DMS 273 treated with DMSO at 0.1 percent for 48 hours (cell line): Measurements from ENCODE around the gene PPP4R2.
"Not testable (repeated sequence)": the region's sequence is repeated elsewhere in the genome, so short reads cannot be mapped to it uniquely, and the experiment has no call there.

Experiments
- DNase-seq: peaks from one replicate; lab custom pipeline; 2025; lab: John Stamatoyannopoulos, UW

Gene PPP4R2

DNA sequence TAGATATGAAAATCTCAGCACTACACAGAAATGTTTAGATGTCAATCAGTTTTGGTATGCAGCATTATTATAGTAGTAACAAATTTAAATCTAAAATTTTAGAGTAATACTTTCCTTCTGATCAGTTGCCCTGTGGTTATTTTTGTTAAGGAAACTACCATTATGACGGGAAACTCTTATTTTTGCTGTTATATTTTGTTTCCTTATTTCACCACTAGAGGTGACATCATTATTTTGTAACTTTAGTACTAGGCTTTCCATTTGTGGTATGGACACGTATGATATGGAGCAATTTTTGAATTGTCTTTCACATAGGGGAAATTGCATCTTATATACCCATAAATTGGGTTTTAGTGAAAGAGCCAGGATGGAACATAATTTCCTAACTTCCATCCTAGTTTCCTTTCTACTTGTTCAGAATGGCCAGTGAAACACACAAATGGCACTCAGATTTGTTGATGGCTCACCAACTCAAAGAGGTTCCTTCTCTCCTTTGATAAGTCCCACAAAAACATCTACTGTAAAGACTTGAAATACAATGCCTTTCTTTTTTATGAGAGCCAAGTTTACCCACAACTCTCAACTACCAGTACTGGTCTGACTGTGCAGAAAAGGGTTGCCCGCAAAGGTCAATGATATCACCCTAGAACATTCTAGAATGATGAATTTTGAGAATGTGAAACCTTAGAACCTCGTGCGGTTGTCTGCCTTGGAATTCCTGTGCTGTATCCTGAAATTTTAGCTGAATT is 19.4 kb upstream of the PPP4R2 start:
- DNase-seq, result no peak

DNA sequence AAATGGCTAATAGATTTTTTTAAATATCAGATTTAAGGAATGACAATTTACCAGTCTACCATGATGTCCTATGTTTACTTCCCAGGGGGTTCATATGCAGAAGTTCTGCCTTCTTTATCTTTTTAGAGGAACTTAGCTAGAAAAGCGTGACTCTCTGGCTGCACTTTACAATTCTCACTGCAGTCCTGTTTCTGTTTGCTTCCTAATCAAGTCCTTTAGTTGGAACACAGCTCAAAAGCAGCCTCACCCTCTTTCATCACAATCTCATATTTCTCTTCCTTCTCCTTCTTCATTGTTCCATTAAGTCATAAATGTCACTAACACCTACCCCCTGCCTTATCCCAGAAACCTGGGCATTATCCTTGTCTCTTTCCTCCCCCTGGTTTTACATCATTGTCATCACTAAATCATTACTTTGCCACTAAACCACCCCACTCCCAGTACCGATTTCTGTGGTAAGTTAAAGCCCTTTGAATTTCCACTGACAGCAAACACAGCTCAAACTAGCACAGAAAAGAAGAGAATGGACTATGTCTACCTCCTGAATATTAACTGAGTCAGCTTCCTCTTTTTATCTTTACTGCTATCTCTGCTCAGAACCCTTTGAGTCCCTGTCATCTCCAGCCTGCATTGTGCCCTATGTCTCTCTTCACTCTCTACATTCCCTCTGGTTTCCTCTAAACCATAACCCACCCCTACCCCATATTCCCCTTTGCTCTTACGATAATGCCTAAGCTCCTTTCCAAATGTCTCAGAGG is 13.8 kb upstream of the PPP4R2 start:
- DNase-seq, result no peak

DNA sequence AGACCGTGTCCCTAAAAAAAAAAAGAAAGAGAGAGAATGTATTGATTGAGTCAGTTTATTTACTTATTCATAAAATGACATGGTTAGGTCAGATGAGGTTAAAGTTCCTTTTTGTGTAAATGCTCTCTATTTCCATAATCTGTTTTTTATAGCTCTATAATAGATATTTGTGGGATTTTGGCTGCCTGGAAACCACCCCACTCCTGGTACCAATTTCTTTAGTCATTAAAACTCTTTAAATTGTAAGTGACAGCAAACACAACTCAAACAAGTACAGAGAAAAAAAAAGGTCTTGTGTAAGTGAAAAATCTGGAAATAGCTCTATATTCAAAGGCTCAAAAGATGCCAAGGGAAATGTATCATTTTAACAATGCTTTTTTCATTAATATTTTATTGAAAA is 11.0 kb upstream of the PPP4R2 start:
- no peak for DNase-seq

DNA sequence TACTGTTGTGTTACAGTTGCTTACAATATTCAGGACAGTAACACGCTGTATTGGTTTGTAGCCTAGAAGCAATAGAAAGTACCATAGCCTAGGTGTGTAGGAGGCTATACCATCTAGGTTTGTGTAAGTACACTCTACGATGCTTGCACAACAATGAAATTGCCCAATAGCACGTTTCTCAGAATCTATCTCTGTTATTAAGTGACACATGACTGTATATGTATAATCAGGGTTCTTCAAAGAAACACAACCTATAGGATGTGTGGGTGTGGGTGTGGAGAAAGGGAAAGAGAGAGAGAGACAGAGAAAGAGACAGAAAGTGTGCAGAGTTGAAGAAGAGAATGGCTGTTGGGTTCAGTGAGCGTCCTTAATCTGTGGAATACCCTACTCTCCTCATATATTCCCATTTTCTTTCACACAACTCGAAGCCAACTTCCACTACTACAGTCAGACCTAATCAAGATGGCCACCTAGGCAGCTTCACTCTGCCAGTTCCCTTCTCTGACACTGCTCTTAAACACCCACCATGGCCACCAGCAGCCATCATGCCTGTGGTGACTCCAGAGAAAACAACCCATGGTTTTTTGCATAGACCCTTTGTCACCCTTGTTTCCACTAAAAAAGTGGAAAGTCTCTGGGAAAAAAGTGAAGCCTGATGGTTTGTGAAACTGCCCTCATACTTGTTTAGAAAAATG is 5.8 kb upstream of the PPP4R2 start:
- no peak for DNase-seq

DNA sequence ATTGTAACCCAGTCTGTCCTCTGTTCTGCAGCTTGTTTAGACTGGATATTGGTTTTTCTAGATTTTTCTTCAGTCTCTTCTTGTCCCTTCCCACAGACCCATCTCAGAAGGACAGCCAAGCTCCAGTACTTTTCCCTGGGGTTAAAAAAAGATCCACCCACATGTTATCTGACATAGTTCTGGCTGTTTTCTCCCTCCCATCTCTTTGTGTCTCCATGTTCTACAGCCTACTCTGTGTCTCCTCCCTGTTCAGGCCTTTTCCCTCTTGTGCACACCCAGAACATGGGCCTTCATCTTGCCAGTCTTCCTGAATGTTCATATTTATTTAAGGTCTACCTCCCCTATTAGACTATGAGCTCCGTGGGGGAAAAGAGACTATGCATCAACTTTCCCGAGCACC is 5.1 kb upstream of the PPP4R2 start:
- DNase-seq, result no peak

DNA sequence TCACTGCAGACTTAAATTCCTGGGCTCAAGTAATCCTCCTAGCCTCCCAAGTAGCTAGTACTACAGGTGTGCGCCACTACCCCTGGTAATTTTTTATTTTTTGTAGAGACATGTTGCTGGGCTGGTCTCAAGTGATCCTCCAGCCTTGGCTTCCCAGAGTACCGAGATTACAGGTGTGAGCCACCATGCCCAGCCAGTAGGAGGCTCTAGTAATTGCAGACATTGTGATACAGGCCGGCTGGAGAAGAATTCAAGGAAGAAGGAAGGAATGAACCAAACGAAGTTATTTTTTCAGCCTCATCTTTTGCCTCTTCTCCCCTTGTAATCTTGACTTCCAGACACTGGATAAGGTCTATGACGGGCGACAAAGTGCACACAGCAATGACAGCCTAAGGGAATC is 3.2 kb upstream of the PPP4R2 start:
- DNase-seq, result no peak

DNA sequence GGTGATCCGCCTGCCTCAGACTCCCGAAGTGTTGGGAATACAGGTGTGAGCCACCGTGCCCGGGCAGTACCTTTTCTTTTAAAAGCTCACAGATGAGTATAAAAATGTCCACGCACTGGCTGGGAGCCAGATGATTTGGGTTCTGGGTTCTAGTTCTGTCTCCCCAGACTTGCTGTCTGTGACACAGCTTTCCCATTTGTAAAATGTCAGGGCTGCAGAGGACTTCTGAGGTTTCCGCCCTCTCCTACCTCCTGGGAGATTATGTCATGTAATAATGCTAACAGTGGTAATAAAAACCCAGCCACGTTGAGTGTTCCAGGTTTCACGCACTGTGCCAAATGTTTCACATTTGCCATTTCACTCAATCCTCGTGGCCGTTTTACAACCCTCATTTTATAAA is 1.3 kb upstream of the PPP4R2 start:
- DNase-seq, result no peak

DNA sequence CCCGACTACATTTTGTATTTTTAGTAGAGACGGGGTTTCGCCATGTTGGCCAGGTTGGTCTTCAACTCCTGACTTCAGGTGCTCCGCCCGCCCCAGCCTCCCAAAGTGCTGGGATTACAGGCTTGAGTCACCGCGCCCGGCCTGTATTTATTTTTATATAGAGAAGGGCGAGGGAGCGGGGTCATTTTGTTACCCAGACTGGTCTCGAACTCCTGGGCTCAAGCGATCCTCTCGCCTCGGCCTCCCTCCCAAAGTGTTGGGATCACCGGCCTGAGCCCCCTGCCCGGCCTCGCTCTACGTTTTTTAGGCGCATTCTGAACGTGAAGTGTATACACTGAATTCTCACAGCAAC is 514 bp upstream of the PPP4R2 start:
- DNase-seq, result no peak

DNA sequence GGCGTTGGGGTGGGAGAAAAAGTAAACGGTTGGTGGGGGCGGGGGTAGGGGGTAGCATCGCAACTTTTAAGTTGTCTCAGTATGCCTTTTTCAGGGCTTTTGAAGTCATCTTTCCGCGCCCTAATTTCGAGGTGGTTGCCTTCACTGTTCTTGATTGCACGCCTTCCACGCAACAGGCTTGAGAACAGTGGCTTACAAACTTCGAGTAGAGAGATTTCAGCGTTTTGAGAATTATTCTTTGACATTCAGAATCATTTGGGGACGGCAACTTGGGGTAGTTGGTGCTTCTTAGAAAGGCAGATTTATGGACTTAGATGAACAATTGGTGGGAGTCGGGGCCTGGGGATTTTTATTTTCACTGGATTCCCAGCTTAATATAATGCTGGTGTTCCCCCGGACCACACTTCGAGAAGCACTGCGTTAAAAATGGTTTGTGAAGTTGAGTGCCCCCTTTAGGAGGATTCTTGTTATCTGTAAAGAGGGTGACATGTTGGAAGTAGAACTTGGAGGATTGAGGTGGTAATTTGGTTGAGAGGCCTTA is 880 bp downstream of the PPP4R2 start:
- DNase-seq, result peak; percentile 3

DNA sequence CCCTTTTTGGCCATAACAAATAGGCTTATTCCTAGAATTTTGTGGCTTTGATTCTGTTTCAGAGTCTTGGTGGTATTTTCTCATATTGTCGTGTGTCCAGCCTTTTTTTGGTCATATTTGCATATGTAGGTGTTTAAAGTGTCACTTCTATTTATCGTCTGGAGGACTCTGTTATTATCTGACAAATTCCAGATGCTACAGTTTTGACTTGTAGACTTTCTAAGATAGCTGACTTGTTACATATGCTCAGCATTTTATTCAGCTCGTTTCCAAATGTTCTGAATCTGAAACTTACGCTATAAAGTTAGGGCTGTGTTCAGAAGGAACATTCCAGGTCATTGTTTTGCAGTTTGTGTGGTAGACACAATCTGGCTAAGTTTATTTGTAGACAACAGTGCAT is 1.9 kb downstream of the PPP4R2 start:
- DNase-seq, result no peak

DNA sequence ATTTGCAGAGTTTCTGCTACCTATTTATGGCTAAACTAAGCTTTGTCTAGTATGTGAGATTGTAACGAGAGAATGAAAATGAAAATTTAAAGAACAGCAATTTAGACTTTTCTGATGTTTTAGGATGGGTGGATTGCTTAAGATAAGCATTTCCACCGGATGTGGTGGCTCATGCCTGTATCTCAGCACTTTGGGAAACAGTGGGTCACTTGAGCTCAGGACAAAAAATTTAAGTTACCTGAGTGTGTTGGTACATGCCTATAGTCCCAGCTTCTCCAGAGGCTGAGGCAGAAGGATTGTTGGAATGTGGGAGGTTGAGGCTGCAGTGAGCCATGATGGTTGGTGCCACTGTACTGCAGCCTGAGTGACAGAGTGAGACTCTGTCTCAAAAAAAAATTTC is 3.3 kb downstream of the PPP4R2 start:
- no peak for DNase-seq

DNA sequence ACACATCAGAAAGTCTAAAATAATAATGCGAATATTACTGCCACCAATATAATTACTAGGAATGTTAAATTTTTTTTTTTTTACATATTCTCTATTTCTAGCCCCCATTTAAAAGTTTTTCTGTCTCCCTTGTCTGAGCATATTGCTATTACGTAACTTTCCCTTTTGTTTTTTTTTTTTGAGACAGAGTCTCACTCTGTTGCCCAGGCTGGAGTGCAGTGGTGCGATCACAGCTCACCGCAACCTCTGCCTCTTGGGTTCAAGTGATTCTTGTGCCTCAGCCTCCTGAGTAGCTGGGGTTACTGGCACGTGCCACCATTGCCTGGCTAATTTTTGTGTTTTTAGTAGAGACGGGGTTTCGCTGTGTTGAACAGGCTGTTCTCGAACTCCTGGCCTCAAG is 6.4 kb downstream of the PPP4R2 start:
- not testable (repeated sequence) for DNase-seq

DNA sequence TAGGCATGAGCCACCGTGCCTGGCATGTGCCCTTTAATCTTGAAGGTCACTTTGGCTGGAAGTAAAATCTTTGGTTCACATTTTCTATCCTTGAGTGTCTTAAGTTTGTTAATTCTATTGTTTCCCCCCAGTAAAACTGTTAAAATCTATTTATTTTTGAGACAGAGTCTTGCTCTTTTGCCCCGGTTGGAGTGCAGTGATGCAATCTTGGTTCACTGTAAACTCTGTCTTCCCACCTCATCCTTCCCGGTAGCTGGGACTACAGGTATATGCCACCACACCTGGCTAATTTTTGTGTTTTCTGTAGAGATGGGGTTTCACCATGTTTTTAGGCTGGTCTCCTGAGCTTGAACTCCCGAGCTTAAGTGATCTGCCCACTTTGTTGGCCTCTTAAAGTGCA is 7.7 kb downstream of the PPP4R2 start:
- no peak for DNase-seq

DNA sequence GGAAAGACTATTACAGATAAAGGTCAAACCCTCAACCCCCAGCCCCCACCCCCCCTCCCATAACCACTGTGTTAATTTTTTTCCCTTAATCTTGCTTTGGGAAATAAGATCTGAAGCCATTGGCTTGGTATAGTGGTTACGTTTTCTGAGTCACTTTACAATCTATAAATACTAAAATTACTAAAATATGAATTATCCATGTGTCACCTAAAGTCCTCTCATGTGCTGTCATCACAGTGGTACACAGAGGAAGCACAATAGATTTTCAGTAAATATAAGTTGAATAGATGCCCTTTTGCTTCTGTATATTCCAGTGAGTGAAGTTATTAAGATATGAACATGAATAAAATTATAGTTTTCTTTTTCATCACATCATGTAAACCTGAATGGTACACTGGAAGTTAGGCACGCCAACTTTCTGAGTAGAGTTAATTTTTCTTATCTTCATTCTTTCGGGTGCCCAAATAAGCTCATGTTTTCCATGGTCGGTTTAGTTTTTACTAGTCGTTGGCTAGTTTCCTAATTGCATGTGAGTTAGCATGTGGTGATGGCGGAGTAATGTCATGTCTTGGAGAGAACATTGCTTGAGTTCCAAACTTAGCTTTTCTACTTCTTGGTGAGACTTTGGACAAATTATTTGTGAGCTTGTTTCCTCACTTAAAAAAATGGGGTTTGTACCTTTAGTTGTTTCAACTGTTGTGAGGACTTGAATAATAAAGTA is 11.5 kb downstream of the PPP4R2 start:
- no peak for DNase-seq

DNA sequence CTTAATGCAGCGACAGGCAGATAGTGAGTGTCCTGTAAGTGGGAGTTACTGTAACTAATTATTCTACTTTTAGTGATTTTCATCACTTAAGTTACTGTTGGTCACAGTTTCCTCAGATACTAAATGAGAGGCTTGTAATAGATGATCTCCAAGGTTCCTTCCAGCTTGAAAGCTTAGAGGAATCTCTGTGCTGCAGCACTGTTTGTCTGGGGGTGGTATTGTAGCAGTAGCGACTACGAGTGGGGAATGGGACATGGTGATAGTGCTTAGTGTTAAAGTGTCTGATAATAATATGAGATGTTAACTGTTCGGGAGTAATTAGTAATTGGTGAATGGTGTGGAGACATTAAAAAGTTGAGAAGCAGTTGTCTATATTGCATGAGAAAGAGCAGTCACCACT is 12.4 kb downstream of the PPP4R2 start:
- DNase-seq, result no peak

DNA sequence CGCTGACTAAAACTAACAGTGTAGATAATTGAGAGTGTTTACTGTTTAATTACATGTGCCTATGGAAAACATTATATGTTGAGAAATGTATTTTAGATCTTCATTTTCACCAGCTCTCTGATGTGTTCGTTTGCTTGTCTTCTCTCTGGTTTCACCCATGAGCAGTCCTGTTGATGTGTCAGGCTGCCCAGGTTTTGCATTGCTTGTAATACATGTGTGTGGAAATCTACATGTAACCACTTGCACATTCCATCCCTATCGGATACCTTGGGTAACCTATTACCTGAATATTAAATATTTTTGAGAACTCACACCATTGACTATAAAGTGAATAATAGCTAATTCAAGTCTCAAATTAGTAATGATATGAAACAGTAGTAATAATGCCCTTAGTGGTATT is 13.1 kb downstream of the PPP4R2 start:
- no peak for DNase-seq

DNA sequence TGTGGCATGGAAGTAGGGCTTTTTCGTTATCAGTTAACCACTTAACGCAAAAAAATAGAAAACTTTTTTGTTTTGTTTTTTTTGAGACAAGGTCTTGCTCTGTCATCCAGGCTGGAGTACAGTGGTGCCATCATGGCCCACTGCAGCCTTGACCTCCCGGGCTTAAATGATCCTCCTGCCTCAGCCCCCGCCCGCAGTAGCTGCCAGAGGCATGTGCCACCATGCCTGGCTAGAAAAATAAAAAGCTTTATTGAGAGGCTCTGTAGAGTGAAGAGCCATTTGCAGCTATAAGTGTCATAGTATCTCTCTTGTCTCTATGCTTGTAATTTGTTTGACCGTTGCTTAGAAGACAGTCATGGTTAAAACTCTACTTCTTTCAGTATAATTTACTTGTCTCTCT is 13.5 kb downstream of the PPP4R2 start:
- no peak for DNase-seq

DNA sequence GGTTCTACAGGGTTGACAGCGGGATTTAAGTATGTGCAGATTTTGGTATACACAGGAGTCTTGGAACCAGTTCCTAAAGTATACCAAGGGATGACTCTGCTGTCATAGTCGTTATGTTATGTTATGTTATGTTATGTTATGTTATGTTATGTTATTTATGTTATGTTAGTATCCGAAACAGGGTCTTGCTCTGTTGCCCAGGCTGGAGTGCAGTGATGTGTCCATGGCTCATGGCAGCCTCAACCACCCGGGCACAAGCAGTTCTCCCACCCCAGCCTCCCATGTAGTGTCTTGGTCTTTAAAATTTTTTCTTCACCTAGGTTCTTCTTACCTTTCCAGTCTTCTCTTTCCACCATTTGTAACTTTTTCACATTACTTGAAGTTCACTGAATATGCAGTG is 21.7 kb downstream of the PPP4R2 start:
- DNase-seq, result no peak

DNA sequence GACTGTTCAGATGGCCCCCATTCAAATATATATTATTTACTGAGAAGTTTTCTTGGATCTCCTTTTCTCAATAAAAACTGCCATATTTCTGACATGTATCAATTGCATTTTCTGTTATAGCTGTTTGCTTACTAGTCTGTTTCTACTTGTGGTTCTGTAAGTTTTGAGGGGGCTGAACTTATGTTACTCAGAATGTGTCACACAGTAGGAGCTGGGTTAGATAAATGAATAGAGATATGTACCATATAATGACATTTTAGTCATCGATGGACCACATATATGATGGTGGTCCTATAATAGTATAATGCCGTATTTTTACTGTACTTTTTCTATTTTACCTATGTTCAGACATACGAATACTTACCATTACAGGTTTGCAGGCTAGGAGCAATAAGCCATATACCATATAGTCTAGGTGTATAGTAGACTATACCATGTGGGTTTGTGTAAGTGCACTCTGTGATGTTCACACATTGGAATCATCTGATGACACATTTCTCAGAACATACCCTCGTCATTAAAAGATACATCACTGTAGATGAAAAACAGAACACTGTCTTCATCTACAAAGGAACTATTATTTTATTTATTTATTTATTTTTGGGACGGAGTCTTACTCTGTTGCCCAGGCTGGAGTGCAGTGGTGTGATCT is 22.3 kb downstream of the PPP4R2 start:
- no peak for DNase-seq

DNA sequence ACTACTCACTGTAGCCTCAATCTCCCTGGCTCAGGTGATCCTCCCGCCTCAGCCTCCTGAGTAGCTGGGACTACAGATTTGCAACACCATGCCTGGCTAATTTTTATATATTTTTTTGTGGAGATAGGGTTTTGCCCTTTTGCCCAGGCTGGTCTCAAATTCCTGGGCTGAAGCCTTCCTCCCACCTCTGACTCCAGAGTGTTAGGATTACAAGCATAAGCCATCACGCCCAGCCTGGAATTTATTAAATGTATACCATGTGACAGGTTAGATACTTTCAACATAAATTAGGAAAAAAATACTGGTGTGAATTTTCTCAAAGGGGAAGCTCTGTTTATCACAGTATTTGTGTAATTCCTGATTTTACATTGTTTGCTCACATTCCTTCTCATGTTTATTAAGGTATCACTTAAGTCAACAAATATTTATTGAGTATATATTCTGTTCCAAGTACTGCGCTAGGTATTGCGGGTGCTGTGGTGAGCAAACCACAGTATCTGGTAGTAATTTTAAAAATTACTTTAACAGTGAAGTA is 24.8 kb downstream of the PPP4R2 start:
- no peak for DNase-seq

DNA sequence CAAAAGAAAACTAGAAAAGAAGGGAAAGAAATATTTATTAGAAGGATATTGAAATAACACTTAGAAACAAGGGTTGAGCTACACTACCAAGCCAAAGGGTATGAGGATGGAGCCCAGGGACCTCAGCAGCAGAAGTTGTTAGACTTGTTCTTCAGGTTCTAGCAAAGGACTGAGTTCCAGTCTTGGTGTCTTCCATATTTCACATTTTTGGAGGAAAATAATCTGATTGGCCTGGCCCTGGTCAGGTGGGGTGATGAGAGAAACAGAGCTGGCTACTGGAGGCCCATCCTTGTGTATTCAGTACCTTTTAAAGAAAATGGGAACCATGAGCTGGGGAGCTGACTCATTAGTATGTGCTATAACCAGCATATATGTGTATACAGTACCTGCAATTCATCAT is 28.2 kb downstream of the PPP4R2 start:
- DNase-seq, result no peak
